HPDE6-E6E7 (cell line): ENCODE data around the gene DCAF5.
A peak's percentile ranks its signal among the peaks of the same experiment; 100 is the strongest.

Experiments used
- DNase-seq: peaks from one replicate; pipeline ENCODE4 v3.0.0; 2011; ENCODE audit warnings: missing footprints; ENCODE audit errors: extremely low spot score

Gene DCAF5

GRCh38 chr14:69005432-69006148, 147.3 kb downstream of the DCAF5 start:
- peak; percentile 96 for DNase-seq

- DNase-seq: no peak
These were observed 148.0 kb downstream of the DCAF5 start for GRCh38 chr14:69004731-69005431.

- no peak for DNase-seq
These were observed 149.3 kb downstream of the DCAF5 start for GRCh38 chr14:69003626-69004025.

- no peak for DNase-seq
These were observed 150.8 kb downstream of the DCAF5 start for GRCh38 chr14:69002069-69002468.

- DNase-seq: no peak
These were observed 151.5 kb downstream of the DCAF5 start for GRCh38 chr14:69001375-69001774.
